HCEC 1CT (cell line): ENCODE data around the gene REEP1.
"Not testable (repeated sequence)": the region's sequence is repeated elsewhere in the genome, so short reads cannot be mapped to it uniquely, and the experiment has no call there.

Experiments used
- DNase-seq: peaks from one replicate; pipeline ENCODE4 v3.0.0-alpha.2; 2017

Gene REEP1

DNA sequence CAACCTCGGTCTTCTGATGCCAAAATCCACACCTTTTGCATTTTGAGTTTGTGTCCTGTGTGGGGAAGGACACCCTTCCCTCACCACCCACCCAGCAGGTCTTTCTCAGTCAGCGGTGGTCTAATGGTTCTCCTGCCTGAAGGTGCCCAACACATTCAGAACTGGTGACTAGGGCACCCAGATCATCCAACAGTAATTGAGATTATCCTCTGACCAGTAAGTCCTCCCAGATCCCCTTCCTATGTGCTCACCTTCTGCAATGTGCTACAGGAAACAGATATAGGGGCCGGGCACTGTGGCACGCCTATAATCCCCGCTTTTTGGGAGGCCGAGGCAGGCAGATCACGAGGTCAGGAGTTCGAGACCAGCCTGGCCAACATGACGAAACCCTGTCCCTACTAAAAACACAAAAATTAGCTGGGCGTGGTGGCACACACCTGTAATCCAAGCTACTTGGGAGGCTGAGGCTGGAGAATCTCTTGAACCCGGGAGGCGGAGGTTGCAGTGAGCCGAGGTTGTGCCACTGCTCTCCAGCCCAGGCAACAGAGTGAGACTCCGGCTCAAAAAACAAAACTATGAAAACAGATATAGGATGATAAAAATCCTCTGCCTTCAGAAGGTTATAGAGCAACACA lies 56.2 kb downstream of the REEP1 start:
- DNase-seq: no peak

DNA sequence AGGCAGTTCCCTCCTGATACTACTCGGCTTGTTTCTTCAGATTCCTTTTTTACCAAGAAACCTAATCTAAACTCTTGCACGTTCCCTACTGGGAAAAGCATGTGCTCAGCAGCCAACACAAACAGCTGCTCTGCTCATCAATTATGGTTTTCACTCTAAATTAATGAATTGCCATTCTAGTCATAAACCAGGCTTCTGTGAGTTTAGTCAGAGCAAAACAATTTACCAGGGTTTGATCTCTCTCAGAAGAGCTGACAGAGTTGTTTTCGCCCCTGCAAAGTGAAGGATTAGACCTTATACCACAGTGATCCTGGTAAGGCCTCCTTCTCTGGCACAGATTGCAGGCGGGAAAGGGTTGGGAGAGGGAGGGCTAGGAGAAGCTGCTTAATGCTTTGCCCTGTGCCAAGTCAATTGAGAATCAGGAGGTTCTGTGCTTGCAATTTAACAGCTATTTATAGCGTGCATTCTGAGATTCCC lies 57.2 kb downstream of the REEP1 start:
- no peak for DNase-seq

DNA sequence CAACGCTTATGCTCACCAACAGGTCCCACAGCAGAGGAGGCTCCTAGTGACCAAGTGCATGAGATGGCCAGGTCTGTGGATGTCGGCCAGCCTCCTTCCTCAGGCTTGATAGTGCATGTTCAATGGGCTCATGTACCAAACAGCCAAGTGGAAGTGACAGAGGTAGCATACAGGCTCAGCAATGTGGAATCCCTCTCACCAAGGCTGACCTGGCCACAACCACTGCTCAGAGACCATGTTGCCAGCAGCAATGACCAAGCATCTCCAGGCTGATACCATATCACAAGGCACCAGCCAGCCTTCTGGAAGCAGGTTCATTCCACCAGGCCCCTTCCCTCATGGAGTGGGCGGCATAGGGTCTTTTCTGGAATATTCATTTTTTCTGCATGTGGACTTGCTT lies 61.5 kb downstream of the REEP1 start:
- DNase-seq: no peak

DNA sequence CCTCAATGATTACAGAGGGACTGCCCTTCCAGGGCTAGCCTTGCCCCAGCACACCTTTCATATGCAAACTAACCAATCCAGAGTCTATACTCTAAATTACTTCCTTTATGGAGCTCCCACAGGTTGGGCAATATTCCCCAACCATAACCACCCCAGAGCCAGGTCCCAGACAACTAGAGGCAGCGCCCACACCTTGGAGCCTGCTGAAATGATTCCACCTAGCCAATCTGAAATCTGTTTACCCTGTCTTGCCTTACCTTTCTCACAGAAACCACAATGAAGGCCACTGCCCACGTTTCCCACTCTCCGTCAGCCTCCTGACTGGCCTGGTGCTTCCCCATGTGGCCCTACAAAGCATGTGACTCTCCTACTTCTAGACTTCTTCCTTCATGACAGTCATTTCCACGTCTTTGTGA lies 62.0 kb downstream of the REEP1 start:
- DNase-seq: no peak

DNA sequence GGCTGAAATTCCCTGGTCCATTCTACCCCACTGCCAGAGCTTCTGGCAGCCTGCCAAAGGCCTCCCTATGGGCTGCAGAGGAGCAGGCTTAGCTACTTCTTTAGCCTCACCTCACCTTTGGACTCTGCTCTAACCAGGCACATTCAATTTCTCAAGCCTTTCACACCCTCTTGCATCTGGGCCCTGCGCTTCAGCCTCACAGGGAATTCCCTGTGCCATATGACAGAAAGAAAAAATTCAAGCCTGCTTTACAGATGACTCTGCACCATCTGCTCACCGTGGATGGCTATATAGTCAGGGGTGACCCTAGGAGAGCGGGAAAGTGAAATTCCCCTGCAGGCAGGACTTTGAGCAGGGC lies 62.5 kb downstream of the REEP1 start:
- no peak for DNase-seq

DNA sequence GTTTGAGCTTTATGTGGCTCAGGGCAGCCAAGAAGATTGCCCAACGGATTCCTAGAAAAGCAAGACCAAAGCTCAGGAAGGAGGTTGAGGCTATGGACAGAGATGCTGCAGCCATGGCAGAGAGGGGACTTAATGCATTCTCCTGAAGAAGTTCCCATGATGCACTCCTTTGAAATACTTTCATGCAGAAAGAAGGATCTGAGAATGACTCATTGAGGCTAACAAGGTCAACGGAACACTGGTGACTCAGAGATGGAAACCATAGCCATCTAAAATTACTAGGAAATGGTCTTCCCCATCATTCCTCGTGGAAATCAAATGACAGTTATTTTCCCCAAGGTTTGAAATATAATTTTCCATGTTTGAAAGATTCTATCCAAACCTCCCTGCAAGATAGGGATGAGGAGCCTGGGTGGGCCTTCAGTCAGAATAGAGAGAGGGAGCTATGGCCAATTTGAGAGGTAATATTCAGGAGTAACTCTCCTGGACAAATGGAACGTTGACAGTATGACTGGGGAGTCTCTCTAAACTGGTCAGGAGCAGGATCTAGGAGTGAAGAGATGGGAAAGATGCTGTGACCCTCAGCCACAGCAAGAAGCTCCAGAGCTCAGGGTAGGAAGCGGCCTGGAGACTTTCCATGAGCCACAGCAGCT lies 63.0 kb downstream of the REEP1 start:
- DNase-seq: peak; percentile 76

DNA sequence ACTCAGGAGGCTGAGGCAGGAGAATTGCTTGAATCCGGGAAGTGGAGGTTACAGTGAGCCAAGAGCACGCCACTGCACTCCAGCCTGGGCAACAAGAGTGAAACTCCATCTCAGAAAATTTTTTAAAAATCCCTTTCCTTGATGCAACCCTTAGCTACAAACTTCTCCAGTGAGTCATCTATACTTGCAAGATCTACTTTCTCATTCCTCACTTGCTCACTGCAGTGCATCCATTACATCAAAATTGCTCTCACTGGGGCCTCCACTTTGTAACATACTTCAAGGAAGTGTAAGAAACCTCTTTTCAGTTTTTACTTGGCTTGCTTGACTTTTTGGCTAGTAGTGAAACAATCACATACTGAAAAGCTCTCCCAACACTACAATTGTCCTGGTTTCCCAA lies 65.3 kb downstream of the REEP1 start:
- no peak for DNase-seq

DNA sequence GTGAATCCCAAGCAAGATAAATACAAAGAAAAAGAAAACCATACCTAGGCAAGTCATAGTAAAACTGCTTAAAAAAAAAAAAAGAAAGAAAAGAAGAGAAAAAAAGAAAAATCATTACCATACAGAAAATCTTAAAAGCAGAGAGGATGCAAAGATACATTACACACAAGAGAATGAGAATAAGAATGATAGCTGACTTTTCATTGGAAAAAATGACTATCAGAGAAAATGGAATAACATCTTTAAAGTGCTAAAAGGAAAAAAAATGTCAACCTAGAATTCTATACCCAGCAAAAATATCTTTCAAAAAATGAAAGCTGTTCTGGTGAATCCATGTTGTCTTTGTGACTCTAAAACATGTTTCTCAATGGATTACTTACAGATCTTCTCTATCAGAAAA lies 66.2 kb downstream of the REEP1 start:
- DNase-seq: no peak

DNA sequence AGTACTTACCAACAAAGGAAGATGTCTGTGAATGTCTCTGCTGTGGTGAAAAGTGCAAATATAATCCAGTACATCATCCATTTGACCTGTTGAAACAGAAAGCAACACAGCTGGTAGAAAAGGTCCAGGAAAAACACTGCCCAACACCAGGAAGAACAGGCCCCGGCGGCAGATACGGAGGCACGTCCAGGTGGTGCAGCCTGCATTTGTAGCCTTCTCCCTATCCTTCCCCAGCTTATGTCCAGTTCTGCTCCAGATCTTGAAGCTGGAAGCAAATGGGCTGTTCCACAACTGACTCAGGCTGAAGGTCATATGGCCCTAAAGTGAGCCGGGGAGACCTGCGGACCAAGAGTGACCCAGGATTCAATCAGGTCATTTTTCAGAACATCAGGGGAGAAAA lies 73.5 kb downstream of the REEP1 start:
- no peak for DNase-seq

DNA sequence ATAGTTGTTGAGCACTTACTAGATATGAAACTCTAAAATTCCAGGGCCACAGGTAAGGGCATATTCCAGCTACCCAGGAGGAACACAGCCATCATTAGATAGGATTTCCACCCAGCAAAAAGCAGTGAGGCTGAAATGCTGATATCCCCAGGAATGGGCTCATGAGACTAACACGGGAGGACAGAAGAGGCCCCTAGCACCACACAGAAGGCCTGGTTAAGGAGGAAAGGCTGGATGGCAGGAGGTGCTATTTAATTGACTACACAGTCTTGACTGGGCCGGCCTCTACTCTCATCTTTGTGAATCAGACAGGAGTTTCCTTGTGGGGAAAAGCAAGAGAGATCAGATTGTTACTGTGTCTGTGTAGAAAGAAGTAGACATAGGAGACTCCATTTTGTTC lies 76.4 kb downstream of the REEP1 start:
- no peak for DNase-seq

DNA sequence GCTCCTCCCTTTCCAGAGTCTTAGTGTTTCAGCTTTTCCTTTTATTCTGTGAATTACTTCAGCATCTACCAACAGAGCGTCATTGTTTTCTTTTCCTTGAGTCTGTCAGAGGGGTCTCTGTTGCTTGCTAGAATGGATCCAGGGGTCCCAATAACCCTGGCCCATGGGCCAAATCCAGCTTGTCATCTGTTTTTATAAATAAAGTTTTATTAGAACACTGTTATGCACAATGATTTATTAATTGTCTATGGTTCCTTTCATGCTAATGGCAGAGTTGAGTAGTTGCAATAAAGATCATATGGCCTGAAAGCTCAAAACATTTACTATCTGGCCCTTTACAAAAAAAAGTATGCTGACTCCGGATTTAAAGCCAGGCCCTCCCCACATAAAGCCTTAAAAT lies 79.3 kb downstream of the REEP1 start:
- no peak for DNase-seq

DNA sequence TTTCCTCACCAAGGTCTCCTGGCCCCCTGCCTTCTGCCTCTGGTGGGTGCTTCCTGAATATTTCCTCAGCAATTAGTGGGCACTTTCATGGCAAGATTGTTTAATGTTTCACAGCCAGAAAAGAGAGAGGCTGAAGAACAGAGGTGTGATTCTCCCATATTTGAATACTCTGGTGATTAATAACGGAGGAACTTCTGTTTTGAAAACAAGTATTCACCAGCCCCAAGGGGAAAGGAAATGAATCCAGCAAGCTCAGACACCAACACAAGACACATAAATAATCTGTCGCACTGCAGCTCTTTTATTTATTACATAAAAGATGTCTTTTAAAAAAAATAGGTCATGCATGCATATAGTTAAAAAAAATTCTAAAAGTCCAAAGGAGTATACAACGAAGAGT lies 80.4 kb downstream of the REEP1 start:
- no peak for DNase-seq

DNA sequence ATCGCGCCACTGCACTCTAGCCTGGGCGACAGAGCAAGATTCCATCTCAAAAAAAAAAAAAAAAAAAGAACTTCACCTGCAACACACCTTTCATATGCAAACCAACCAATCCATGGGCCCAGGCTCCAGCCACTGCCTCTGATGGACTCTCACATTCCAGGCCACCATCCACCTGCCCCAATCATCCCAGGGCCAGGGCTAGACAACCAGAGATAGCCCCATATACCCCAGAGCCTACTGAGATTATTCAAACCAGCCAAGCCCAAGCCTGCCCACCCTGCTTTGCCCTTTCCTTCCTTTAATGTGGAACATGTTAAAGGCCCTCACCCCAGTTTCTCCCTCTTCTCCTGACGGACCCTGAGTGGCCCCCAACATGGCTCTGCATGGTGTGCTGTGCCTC lies 81.1 kb downstream of the REEP1 start:
- DNase-seq: no peak

DNA sequence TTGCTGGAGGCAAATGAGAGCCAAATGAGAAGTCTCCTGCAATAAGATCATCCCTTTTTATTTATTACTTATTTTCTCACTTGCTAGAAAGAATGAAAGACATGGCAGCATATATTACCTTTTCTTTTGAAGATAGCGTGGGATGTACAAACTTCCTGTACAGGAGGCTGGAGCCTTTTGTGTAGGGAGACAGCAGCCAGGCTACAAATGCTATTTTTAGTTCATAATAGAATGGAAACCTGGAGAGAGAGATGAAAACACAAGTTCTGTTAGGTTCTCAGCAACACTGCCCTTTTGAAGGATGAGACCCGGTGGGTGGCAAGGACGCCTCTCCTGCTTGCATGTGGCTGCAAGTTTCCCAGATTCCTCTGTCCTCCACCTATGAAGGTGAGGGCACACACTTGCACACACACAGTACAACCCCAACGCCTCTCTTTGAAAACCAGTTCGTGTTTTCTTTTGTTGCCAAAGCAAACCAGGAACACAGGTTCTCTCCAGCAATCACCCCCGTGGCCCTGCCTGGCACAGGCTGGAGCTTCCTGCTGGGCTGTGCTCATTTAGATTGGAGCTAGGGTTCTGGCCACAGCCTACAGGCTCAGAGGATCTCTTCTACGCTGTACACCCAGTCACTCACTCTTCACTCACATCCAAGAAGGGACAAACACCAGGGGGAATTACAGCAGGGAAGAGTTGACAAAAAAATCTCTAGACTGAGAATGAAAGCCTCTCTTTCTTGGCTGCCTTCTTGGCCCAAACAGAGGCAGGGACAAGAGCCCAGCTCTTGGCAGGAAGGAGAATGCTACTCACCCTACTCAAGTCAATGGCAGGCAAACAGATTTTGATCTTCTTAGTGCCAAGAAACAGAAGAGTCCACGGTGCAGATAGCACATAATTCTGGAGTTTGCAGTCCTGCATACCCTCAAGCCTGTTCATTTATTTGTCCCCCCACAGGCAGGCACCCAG lies 82.6 kb downstream of the REEP1 start:
- DNase-seq: no peak

DNA sequence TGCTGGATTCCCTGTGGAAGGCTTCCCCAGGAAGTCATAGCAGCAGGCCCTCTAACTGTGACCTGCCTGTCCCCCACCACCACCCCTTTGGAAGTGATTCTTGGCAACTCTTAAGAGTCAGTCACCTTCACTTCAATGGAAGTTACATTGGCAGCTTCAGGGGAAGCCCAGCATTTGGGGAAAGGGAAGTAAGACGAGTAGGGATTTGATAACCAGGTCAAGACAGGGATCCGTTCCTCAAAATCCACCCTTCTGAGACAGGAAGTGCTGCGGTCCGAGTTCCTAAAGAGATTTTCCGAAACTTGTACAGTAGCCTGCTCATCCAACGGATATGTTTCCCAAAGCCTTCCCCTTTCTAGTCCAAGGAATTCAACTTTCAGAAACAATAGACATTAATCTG lies 84.0 kb downstream of the REEP1 start:
- DNase-seq: no peak

DNA sequence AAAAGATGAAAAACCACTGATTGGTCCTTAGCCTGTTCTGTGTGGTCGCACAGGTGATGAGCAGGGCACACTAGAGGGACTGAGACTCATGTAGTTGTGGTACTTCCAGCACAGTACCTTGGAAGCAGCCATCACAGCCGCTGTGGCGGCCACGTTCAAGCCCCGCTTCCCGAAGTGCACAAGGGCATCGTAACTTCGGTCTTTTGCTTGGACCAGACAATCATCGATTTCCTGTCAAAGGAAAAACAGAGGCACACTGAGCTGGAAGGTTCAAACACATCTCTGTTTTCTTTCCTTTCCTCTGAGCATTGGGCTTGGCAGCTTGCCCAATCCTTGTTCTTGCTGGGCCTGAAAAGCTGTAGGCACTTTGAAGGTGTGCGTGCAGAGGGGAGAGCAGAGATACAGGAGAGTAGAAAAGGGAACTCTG lies 85.6 kb downstream of the REEP1 start:
- DNase-seq: no peak

DNA sequence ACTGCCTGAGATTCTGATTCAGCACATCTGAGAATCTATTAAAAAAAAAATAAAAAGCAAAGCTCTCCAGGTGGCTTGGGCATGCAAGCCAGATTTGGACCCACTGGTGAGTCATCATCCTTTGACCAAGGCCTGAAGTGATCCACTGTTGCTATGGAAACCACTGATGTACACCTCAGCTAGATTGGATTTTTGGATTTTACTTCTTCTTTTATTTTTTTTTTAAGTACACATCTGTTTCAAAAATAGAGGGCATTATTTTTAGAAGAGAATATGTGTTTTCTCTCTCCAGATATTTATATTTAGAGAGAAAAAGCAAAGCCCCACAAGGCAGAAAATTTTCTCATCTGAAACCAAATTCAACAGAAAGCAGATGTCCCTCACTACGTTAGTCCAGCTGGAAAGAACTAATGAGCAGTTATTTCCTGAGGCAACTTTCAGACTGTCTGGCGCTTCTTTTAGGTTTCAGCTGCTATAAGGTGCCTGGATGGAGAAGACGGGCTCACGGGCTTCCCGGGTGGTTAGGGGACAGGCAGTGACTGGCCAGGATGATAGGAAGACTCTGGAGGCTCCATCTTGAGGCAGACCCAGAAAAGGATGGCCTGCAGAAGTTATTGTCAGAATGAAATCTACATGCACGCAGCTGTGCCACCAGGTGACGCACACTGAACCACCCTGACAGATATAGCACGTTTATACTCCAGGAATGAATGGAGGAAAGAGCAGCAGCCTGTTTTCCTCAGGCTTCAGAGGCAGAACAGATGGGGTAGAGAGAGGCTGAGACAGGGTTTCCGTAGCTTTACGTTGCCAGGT lies 87.6 kb downstream of the REEP1 start:
- peak; percentile 75 for DNase-seq

DNA sequence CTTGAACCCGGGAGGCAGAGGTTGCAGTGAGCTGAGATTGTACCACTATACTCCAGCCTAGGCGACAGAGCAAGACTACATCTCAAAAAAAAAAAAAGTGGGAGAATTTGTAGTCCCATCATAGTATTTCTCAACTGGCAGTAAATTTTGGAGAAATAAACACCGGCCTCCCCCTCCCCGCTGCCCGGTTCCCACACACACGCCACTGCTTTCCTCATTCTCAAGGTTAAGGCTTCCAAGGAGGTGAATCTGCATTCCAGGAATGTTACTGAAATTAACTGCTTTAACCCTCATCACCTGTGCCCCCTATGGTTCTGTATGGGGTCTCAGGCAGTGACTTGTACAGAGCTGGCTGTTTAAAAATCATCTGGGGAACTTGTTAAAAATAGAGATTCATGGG lies 88.2 kb downstream of the REEP1 start:
- no peak for DNase-seq

DNA sequence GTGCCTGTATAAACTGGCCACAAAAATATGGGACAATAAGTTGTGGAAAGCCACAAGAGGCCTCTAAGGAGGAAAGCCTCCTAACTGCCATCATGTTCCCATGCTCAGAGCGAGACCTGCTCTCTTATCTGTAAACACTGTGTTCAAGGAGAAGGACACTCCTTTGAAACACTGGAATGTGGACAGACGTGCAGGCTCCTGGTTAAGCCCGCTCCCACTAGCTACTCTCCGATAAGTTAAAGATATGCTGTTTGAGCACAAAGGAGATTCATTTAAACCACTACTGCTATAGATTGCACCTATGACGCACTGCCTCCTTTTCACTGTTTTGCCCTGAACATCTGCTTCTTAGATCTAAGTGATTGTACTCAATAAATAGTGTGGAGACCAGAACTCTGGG lies 92.2 kb downstream of the REEP1 start:
- not testable (repeated sequence) for DNase-seq

DNA sequence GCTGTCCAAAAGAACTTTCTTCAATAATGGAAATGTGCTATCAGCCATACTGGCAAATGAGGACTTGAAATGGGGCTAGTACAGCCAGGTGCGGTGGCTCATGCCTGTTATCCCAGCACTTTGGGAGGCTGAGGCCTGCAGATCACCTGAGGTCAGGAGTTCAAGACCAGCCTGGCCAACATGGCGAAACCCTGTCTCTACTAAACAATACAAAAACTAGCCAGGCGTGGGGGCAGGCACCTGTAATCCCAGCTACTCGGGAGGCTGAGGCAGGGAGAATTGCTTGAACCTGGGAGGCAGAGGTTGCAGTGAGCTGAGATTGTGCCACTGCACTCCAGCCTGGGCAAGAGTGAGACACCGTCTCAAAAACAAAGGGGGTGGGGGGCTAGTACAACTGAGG lies 92.6 kb downstream of the REEP1 start:
- not testable (repeated sequence) for DNase-seq

DNA sequence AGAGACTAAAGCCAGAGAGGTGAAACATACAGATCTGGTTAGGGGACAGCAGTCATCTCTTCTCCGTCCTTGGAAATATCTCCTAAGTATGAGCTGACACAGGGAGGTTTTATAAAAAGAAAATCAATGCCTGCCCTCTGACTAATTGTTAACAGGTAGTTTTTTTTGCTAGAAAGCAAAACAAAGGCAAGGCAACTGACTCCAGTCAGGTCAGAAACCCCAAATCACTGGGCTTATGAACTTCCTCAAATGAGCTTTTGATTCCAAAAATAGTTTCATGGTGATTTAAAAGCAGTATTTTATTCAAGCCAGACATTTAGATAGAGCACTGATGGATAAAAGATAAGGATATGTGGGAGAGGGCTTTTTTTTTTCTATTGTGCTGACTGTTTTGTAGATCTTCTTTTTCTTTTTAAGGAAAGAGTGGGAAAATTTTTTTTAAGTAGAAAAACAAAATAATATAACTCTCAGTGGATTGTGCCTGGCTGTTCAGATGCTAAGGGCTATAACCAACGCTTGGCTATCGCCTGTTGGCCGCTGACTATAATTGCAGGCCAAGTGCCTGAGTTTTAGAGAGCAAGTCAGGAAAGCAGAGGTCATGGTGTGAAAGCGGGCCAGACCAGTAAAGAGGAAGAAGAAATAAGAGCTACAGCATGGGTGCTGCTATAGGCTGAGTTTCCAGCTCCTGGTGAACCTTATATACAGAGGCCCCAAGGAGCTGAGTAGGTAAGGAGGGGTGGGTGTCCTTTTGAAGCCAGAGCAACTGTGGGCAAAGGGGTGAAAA lies 93.3 kb downstream of the REEP1 start:
- no peak for DNase-seq

DNA sequence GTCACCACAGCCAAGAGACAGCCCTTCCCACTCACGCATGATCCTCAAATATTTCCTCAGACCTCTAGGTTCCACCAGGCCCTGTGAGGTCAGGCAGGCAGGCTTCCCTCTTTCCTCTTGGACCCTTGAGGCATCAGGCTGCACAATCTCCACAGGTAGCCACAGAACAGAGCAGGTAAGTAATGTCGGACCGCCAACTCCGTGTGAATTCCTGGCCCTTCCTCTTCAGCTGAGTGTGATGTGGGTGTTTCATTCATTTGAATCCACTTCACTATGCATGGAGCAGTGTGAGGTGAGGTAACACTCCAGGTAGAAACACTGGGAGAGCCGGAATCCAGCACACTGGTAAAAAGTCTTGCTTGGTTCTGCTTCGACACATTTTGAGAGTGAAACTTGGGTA lies 94.2 kb downstream of the REEP1 start:
- DNase-seq: no peak
